GM21390 (cell line): Measurements from ENCODE around the gene NXN.
"Not testable (repeated sequence)": the region's sequence is repeated elsewhere in the genome, so short reads cannot be mapped to it uniquely, and the experiment has no call there.

Experiments used
- ATAC-seq: cut with Tn5 transposase; IDR thresholded peaks from one replicate; pipeline ENCODE4 v1.9.1; 2021; ENCODE audit not compliant: unreplicated experiment

NXN gene

DNA sequence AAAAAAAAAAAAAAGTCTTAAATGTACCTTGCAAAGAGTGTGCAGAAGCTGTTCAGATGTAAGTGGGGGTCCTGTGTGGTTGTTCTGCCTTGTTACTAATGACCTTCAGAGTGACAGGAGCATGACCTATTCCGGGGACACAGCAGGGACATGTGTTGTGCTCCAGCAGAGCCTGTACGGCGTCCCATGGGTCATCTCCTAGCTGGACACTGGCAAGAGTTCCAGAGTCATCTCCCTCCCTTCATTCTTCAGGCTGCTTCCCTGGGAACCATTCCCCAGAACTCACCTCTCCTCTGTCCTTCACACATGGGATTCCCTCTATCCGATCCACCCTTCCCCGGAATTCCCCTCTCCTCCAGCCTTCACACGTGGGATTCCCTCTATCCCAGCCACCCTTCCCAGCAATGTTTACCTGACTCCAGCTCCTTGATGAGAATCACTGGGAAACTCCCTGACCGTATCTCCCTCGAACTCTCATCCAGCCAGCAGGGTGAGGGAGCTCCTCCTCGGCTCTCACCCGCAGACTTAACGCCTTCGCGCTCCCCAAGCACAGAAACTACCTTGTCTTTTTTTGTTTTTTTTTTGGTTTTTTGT, 111.6 kb downstream of the NXN start:
- ATAC-seq, result no peak

DNA sequence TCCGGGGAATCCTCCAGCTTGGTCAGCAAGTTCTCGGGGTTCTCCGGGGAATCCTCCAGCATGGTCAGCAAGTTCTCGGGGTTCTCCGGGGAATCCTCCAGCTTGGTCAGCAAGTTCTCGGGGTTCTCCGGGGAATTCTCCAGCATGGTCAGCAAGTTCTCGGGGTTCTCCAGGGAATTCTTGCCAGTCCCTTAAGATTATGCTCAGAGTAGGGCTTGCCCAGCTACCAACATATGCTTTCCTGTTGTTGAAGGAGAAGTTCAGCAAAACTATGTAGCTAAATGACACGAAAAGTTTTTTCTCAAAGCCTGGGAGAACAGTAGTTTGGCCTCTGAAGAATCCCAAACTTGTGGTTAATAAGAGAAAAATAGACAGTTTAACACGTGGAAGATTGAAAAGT, 112.3 kb downstream of the NXN start:
- ATAC-seq, result not testable (repeated sequence)

DNA sequence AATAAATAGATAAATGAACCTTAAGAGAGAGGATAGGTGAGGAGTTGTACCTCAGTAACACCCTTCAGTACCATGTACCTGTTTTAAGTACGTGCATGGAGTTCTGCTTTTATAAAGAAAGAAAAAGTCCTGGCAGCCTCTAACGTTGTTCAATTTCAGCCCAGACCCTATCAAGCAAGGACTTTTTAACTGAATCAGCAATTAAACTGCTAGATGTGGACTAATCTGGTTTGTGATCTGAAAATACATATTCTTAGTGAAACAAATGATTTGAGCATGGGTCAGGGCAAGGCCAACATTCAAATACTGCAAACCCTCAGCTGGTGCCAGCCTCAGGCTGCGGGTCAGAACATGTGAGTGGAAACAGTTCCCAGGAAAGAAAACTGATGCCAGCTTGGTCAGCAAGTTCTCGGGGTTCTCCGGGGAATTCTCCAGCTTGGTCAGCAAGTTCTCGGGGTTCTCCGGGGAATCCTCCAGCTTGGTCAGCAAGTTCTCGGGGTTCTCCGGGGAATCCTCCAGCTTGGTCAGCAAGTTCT, 112.9 kb downstream of the NXN start:
- ATAC-seq, result no peak

DNA sequence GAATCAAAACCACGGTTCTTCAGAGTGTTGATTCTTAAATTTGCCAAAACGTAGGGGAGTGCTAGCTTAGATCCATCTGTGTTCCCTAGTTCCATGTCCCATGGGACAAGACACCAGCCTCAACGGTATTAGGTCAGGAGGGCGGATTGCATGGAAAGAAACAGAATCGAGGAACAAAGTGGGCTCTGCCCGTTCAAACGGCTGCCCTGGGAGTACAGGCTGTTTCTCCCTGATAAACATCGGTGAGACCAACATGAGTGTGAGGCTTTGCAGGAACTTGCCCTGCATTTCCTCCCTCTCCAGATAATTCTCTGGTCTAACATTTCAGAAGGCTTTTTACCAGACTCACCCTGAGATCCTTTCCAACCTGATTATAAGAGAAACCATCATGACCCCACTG, 115.3 kb downstream of the NXN start:
- ATAC-seq, result no peak

DNA sequence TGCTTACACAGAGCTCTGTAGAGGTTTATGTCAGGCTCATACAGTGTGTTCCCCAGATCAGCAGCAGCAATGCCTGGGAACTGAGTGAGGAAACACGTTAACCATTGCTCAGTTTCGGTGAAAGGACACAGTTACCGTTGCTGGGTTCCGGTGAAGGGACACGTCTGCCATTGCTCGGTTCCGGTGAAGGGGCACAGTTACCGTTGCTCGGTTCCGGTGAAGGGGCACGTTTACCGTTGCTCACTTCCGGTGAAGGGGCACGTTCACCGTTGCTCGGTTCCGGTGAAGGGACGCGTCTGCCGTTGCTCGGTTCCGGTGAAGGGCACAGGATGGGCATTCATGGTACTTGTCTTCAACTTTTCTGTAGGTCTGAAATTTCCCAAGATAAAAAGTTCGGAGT, 115.7 kb downstream of the NXN start:
- no peak for ATAC-seq

DNA sequence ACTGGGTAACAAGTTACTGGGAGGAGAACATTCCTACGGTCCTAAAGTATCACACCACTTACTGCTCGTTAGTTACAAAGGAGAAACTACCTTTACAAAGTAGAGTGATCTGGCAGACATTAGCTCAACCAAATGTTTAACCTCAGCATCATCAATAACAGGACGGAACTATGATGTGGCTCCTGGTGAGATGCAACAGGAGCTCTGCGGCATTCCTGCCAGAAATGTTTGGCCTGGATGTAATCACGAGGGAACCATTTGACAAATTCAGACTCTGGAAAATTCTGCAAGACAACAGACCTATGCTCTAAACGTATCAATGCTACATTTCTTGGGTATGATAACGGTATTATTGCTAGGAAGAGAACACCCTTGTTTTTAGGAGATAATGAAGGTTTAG, 117.0 kb downstream of the NXN start:
- ATAC-seq, result no peak

DNA sequence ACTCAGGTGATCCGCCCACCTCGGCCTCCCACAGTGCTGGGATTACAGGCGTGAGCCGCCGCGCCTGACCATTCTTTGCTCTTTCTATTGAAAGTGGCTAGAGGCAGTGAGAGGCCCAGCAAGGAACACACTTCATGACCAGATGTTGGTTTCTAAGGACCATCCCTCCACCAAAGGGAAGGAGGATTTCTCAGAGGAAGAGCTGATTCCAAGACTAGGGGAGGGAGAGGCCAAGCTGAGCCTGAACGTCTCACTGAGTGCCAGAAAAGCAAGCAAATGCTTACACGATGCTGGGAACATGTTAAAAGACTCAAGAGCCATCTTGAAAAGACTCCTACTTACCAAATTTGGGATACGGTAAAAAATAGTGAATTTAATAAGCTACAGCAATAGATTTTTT, 118.2 kb downstream of the NXN start:
- no peak for ATAC-seq

DNA sequence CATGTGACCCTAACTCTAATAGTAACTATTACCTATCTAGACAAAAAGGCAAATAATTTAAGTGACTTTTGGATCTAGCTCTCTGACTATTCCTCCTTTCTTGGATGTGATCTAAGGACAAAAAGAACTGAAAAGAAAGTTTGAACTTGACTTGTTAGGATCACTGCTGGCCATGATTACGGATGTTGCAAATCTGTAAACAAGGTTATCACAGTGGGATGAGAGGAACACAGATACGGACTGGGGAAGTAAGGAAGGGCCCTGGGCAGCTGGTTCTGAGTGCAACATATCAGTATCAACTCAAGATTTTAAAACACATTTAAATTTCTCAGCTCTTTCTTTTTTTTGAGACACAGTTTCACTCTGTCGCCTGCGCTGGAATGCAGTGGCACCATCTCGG, 118.8 kb downstream of the NXN start:
- no peak for ATAC-seq

DNA sequence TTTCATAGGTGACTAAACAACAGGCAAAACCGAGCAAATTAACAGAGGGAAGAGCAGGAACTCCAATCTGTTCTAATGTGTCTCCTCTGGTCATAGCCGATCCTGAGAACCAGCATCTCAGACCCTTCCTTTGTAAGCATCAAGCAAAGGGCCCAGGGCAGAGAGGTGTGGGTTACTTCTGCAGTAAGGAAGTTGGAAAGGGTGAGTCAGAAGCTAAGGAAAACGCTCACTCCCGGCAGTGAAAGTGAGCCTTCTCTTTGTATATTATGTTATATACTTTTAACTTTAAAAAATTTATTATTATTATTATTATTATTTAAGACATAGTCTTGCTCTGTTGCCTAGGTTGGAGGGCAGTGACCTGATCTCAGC, 119.8 kb downstream of the NXN start:
- ATAC-seq, result no peak

DNA sequence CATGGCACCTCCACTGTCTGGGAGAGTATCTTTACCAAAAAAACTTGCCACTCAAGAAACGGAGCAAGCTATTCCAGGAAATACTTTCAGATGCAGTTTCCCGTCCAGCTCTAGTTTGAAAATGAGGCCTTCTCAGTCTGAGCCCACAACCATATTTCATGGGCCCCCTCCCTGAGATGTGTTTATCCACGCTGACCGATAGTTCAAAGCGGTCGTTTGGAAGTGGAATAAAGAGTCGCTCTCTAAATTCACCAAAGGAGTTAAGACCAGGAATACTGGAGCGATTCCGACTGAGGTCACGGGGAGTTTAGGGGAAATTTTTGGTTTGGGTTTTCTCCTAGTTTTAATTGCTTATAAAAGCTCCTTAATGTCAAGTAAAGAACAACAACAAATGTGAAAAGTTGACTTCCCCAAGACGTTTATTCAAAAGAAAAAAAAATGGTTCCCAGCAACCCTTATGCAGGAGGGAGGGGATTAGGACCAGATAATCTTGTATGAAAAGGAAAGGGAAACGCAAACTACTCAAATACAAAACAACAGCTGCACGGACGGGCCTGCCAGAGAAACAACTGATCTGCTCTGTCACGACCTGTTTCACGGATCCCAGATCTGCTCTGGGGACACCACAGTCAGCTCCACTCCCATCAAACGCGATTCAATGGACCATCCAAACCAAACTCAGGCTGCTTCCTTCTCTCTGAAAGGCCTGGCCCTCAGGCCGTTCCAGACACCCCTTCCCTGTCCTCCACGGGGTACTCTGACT, 120.3 kb downstream of the NXN start:
- no peak for ATAC-seq

DNA sequence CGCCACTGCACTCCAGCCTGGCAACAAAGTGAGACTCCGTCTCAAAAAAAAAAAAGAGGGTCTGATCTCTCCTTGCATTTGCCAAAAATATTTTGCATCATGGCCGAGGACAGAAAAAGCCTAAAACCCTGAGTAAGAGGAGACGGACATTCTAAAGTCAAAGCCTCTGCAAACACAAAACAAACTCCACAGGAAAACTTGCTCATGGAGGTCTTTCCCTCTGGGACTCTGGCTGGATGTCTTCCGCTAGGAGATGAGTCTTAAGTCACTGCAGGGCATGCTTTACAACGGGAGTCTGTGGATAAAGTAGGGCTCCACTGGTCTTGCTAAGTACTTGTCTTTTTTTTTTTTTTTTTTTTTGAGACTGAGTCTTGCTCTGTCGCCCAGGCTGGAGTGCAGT, 123.4 kb downstream of the NXN start:
- no peak for ATAC-seq

DNA sequence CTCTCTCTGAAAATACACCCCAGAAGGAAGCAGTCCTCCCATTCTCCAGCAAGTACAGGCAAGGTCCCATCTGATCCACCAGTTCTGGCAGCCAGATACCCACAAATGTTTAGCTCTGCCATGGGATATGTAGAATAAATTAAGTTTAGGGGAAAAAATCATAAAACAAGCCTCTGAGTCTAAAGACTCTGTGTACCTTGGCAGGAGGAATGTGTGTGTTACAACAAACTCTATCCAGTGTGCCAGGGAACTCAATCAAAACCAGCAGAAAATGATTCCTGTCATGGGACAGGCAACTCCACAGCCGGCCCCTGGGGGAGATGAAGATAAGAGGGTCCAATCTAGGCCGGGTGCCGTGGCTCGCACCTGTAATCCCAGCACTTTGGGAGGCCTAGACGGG, 124.0 kb downstream of the NXN start:
- no peak for ATAC-seq

DNA sequence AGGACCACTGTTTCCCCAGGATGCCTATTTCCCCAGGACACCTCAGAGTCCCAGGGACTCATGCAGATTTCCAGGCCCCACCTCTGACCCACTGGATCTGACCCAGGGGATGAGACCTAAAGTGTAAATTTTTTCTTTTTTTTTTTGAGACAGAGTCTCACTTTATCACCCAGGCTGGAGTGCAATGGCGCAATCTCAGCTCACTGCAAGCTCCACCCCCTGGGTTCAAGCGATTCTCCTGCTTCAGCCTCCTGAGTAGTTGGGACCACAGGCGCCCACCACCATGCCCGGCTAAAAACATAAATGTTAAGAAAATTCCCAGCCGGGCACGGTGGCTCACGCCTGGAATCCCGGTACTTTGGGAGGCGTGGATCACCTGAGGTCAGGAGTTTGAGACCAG, 126.7 kb downstream of the NXN start:
- not testable (repeated sequence) for ATAC-seq

DNA sequence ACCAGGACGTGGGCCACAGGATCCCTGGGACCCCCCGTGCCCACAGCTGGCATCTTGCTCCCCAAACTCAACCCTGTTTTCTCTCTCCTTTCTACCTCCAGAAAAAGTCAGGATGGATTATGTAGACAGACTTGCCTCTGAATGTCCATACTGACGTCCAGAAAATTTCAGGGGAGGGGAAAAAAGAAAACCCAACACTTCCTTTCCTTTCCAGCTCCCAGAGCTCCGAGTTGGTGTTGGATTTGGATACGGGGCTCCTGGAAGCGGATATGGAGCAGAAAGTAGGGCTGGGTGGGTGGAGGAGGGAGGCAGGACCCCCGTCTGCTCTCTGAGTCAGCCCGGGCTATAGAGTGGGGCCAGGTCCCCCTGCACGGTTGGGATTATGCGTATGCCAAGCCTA, 127.2 kb downstream of the NXN start:
- no peak for ATAC-seq

DNA sequence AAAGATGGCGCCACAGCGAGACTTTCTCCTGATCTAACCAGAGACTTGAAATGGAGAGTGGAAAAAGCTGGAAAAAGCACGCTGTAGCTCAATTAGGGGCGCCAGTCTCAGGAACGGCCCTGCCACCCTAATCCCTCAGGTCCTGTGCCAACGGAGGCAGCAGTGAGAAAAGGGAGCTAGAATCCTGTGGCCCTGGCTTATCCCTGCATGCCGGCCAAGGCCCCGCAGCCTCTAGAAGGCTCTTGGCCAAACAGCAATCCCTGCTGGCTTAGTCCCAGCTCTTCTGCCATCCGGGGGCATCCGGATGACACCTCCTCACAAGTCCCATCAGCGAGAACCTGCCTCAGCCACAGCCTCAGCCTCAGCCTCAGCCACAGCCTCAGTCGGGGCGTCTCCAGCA, 127.7 kb downstream of the NXN start:
- ATAC-seq, result no peak

DNA sequence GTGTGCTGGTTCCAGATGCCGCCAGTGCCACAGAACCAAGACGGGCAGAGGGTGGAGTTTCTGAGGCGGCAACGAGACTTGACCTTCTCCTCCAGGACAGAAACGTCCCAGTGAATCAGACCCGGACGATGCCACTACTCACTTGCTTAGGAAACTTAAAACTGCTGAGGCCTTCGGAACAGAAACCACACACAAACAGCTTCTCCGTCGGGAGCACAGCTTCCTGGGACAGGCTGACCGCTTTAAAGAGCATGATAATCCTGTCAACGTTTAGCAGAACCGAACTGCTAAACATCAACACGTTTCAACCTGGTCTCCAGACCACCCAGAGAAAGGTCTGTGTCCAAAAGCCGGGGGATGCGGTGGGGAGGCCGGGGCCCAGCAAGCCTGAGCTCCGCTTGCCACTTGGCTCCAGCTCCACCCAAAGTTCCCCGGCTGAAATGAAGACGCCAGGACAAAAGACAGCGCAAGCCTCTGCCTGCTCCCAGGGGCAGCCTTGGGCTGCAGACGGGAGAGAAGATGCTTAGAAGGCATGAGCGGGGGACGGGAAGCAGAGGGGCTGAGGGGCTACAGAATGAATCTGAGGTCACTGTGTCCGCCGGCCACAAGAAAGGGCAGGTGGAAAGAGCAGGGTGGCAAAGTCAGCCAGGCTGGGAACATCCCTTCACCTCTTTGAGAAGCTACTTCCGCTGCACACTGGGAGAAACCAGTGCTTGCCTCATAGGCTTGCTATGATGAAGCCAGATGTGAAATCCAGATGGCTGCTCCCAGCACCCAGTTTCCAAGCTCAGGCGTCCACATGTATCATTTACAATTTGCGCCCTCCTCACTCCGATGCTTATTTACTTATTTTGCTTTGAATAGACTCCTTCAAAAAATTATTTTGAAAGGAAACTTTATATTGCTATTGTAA, 128.5 kb downstream of the NXN start:
- ATAC-seq, result no peak

DNA sequence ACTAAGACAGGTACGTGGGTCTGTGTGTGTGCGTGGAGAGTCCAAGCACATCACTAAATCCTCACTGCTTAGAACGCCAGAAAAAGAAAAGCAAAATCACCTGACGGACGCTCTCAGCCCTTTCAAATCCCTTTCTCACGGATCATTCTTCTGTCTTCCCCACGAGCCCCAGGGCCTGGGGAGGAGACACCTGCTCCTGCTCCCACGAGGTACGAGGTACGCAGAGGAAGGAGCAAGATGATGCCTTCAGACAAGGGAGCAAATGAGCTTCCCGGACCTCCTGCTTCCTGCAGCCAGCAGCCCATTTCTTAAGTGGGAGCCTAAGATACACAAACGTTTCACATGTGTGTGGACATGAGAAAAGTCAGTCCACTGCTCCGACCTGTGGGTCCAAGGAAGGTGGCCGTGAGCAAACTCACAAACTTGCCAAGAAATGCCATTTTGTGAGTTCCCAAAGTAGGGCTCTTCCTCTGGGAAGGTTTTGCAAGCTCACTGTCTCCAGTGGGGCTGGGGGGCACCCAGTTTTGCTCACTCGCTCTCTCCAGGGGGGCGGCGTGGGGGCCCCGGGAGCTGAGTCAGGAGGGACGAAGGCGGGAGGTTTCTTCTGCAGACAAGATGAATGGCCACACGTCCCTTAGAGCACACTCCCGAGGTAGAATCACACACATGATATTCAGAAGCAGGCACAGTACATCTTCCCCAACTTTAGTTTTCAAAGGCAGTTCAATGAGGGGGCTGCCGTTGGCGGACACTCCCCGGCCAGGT, 129.3 kb downstream of the NXN start:
- ATAC-seq, result no peak

DNA sequence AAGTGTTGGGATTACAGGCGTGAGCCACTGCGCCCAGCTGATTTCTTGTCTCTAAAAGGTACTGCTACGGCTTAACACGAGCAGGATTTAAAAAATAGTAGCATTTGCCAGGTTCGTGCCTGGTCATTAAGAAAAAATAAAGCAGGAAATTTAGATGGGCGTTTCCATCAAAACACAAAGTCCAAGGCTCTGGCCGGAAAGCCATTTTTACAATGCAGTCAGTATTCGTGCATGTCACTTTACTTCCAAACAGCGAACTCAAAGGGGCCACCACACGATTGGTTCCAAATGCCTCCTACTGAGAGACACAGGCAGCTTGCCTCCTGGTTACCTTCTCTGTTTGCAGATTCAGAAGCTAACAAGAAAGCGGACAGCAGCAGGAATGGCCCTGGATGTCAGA, 131.2 kb downstream of the NXN start:
- ATAC-seq, result no peak

DNA sequence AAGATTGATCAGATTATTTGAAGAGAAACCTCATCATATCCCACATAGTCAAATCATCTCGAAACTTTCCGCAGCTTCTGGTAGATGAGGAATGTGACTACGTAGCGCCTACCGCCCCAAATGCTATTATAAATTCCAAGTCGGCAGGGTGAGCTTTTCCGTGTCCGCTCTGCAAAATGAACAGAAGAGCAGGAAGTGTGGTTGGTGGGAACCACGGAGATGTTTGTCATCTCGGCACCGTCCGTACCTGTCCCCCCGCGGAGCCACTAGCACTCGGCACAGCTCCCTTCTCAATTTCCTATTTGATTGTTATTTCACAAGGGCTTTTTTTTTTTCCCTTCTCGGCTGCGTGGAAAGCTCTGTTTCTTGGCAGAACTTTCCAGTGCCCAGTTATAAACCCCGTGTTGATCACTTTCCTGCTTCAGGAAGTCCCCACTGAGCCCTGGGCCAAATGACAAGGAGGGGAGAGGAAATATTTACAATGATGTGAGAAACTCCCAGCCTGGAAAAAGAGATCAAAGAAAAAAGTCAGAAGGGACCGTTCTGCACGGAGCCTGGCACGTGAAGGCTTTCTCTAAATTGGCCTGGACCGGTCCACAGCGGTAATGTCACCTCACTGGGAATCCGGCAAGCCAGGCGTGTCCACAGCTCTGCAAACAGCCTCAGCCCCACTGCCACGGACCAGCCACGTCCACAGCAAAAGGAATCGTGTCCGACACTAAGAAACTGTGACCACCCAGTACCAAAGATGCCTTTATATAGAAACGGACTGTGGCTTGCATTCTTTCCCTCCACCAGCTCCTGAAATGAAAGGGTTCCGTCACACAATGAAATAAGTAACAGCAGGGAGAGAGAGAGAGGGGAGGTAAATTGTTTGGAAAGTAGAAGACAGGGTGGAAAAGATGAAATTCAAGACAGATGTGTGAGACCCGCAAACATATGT, 132.4 kb downstream of the NXN start:
- no peak for ATAC-seq

DNA sequence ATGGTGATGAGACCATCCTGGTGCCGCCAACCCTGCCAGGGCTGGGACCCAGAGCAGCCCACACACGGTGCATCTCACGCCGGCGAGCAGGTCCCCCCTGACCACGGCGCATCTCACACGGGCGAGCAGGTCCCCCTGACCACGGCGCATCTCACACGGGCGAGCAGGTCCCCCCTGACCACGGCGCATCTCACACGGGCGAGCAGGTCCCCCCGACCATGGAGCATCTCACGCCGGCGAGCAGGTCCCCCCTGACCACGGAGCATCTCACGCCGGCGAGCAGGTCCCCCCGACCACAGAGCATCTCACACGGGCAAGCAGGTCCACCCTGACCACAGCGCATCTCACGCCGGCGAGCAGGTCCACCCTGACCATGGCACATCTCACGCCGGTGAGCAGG, 138.3 kb downstream of the NXN start:
- no peak for ATAC-seq
